ENCODE results near the gene ATXN7L1. TPM values are rescaled to one million over a fixed set of nuclear protein-coding genes. Genes with fewer than 3 reads are reported as not detected.

The ATXN7L1 gene
- total RNA-seq, 1 donor from 2014 or later = 3.7 TPM

DNA sequence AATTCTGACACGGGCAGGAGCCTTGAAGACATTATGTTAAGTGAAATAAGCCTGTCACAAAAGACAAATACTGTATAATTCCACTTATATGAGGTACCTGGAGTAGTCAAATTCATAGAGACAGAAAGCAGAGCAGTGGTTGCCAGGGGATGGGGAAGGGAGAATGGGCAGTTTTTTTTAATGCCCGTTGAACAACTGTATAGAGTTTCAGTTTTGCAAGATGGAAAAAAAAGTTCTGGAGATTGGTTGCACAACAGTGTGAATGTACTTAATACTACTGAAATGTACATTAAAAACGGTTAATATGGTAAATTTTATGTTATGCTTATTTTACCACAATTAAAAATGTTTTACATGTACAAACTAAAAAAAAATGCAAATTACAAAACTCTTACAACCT lies 231.5 kb downstream of the ATXN7L1 start:
- DNase-seq (no peak), ATAC-seq (no peak)
- intact Hi-C loops (cut with micrococcal nuclease) = no loop called here

DNA sequence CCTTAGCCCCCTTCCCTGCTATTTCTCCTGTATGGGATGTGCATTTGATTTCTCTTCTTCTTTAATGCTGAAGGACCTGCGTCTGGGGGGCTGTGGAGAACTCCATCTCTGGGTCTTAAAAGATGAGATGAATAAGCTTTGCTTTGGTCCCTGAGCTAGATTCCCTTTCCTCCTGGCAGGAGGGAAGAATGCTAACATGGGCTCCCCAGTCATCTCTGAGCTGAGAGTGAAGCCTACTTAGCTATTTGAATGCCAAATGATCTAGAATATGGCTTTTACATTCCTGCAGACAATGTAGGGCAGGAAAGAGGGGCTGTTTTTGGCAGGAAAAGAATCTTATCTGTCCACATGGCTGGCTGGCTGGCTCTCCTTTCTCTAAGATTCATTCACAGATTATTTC lies 232.5 kb downstream of the ATXN7L1 start:
- no peak for DNase-seq
- intact Hi-C loops (cut with micrococcal nuclease) = no loop called here

DNA sequence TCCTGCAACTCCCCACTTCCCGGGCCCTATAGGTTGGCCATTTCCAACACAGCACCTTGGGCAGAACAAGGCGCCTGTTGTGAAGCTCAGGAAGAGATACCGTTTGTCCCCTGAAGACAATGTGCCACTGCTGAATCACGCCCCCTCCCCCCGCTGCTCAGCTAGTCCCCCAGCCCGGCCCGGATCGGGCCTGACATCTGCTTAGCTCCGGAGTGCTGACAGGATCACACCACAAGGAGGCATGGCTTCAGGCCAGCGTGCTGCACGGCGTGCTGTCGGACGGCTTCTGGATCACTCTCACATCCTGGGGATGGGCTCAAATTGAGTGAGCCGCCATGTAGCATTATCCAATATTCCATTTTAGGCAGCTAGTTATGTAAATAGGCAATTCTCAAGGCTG lies 233.0 kb downstream of the ATXN7L1 start:
- DNase-seq (peak; percentile 77), ATAC-seq (peak; percentile 91)
- intact Hi-C loops (cut with micrococcal nuclease) = no loop called here

More for the DNA sequence above, 232.5 kb downstream of the ATXN7L1 start:
- no peak for ATAC-seq

DNA sequence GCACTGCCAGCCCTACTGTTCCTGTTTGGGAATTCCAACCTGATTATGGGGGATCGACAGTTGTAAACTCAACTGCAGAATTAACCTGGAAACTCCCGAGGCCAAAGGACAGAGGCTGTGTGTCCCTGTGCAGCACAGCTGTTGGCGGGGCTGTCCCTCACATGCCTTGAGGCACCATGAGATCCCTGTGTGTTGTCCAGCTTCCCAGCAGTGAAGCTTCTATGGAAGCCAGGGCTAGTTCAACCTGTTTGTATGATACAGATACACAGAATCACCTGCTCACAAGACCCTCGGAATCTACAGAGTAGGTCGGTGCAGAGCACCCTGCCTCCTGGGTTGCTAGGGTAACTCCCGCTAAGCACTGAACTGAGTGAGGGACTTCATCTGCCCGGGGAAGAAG lies 234.1 kb downstream of the ATXN7L1 start:
- no peak for ATAC-seq
- no peak for DNase-seq
- intact Hi-C loops (cut with micrococcal nuclease) = no loop called here

DNA sequence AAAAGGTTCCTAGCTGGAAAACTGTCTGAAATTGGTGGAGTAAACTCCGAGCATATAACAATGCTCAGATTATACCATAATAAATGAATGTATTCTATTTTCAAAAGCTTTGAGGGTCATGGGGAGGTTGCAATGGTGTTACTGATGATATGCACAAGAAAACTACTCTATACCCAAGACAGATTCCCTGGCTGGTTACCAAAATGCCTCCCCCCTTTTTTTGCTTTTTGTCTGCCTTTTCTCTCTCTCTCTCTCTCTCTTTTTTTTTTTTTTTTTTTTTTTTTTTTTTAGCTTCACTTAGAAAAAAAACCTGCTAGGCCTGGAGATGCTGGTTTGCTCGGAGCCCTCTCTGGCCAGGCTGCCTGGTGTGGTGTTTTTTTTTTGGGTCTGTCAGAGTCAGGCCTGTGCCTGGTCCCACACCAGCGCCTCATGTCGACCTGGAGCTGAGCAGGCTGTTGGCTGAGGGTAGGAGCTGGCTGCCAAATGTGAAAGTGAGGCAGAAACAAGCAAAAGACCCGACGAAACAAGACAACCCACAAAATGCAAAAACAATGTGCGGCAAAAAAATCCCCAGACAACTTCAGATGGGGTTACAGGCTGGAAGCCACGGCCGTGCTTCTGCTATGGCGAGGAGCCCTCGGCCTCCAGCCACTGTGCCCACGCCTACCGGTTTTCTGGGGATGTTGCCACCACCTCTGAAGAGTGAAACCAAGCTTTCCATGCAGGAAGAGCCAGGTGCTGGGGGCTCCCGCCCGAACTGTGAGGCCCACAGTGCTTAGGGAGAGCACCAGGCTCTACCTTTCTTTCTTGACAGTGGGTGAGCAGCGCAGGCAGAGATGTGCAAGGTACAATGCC lies 235.2 kb downstream of the ATXN7L1 start:
- ATAC-seq = no peak
- no peak for DNase-seq

DNA sequence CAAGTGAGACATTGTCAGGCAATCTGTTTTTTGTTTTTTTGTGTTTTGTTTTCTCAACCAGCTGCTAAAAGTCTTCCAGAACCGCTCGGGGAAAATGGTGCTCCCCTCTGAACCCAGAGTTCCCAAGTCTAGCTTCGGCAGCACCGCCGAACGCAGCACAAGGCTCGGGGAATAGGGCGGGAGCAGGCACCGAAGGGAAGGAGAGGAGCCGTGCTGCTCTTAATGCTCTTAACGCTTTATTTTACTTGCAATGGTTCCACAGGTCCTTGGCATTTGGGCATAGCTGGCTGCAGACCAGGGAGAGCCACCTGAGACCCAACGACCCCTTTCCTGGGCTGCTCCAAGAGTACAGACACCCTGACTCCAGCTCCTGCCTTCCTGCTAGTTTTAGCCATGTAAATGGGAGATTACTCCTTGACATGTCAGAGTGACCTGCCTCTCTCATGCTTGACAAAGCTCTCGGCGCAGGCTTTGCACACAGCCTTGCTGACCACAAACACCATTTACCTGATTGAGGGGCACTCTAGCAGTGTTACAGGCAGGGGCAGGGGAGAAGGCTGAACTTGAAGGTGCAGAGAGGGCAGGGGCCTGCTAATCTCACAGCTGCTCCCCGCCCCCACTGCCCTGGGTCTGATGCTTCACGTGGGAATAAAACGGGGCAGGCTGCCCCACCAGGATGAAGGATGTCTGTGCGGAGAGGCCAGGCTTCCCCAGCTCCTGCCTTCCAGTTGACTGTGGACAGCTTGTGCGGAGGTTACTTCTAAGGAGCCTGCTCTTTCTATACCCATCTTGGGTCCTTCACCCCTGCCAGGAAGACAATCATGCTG lies 236.5 kb downstream of the ATXN7L1 start:
- no peak for ATAC-seq
- intact Hi-C loops (cut with micrococcal nuclease) = no loop called here
- no peak for DNase-seq

More for the DNA sequence above, 235.2 kb downstream of the ATXN7L1 start:
- intact Hi-C loops (cut with micrococcal nuclease) = no loop called here

DNA sequence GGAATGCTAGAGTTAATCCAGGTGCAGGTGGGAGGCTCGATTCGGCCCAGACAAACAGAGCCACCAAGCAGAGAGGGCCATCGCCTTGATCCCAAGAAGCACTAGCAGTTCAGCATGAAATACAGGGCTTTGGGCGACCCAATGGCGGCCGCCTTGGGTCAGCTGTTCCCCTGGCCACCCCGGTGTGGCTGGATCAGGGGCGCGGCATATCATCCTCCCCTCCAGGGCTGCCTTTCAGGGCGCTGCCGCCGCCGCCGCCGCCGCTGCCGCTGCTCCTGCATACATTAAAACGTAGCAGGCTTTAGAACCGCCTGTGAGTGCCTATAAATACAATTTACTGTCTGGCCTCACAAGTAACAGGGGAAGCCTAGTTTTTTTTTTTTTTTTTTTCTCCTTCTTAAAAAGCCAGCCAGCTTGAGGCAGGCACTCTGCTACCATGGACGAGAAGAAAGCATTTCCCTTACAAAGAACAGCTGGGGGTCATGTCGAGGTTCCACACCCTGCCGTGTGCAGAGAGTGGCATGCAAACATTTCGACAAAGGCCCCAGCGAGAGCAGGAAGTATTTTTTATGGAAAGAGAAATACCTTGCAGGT lies 237.4 kb downstream of the ATXN7L1 start:
- no peak for ATAC-seq
- DNase-seq = no peak
- intact Hi-C loops (cut with micrococcal nuclease) = no loop called here

DNA sequence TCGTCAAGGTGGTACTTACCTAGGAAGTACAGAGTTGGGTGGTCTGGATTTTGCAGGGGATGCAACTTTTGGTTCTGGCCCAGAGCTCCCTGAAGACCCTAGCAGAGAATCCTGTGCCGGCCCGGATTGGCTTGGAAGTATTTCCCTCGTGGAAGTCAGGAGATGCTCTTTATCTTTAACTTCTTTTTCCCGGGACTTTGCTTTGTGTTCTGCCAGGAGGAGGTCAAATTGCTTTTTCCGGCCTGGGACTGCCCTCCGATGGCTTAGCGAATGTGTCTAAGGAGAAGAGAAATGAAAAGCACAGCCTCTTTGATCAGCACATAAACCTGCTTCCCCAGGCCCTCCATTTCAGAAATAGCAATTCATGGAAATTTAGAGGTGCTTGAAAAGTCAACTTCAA lies 238.1 kb downstream of the ATXN7L1 start:
- no peak for DNase-seq
- no peak for ATAC-seq
- intact Hi-C loops (cut with micrococcal nuclease) = no loop called here

DNA sequence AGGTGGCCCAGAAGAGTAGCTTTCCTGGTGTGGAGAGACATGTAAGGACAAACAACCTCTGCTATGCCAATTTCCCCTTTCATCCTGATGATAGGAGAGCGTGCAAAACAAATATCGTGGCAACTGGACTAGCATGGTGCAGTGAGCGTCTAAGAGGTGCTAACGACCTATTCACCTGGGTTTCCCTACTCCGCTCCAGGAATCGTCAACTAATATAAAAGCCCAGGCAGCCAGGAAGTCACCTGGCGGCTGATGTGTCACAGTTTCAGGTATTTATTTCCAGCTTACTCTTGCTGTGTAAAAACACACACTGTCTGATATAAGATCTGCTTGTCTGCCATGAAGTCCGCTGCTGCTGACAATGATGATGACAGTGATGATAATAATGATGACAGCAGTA lies 238.6 kb downstream of the ATXN7L1 start:
- intact Hi-C loops (cut with micrococcal nuclease) = no loop called here
- ATAC-seq (no peak), DNase-seq (no peak)

DNA sequence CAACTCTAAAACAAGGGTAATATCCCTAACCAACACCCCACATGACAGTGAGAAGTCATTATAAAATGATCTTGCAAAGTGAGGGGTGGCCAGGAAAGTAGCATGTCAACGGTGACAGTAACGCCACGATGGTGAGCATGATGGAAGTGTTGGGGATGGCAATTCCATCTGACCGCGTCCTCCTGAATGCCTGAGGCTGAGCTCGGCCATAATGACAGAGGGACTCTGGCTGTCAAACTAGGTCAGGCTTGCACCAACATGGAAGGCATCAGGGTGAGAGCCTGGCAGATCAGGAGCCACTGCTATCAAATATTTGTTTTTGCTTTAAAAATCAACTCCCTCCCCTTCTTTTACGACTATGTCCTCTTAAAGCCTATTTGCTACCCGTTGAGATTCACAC lies 239.4 kb downstream of the ATXN7L1 start:
- no peak for ATAC-seq
- intact Hi-C loops (cut with micrococcal nuclease) = no loop called here
- DNase-seq = no peak

DNA sequence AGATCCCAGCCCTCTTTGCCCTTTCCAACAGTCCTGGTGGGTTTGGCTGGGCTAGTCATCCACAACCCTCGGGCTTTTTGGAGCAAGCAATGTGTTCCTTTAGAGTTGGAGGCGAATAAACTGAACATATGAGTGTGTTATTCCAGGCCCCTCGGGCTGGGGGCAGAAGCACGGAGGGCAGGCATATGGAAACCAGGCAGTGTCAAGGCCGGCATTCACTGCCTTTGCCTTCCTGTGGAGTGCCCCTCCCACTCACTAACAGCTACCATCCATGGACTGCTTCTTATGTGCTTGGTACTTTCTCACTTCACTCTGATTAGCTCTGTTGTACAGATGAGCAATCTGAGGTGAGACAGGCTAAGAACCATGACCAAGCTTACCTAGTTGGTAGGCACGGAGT lies 241.2 kb downstream of the ATXN7L1 start:
- DNase-seq = no peak
- intact Hi-C loops (cut with micrococcal nuclease) = no loop called here
- ATAC-seq = no peak

DNA sequence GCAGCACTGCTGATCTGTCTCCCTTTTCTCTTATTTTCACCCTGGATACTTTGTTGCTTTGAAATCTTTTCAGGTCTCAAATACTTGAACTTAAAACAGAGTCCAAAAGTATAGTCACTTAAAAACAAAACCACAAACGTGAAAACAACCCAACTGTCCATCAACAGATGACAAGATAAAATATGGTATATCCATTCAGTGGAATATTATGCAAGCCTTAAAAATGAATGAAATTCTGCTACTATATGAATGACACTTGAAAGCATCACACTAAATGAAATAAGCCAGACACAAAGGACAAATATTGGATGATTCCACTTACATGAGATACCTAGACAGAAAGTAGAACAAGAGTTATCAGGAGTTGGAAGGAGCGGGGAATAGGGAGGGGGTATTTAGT lies 250.4 kb downstream of the ATXN7L1 start:
- intact Hi-C loops (cut with micrococcal nuclease) = no loop called here
- ATAC-seq = no peak
- DNase-seq = no peak

DNA sequence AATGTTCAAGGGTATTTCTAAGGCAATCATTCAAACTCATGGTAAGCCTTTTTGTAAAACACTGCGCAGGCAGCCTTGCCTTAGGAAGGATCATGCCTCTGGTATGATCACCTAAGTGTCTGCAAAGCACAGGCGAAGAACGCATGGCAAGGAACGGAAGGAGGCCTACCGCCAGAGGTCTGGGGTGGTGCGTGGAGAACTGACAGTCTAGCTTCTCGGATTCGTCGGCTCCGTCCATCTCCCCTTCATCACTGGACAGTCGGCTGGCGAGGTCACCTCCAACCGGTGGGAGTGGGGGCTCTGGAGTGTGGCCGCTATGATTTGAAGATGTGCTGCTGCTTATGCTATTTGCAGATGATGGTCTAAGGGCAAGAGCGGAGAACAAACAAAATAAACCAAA lies 252.5 kb downstream of the ATXN7L1 start:
- intact Hi-C loops (cut with micrococcal nuclease) = no loop called here
- DNase-seq (no peak), ATAC-seq (no peak)

DNA sequence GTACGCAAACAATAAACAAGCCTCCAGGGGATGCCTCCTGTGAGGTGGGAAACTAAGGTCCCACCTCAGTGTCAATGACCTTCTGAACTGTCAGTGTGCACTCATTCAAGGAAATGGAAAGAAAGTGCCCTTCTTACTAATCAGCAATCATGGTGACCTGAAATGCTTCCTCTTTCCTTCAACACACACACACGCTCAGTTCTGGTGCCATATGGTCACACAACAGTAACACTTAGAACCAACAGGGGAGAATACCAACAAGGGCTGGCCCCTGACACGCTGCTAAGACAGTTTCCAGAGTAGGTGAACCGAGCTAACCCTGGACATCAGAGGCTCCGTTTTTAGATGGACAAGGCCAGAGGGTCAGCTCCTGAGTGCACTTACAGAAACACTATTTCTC lies 253.0 kb downstream of the ATXN7L1 start:
- DNase-seq (no peak), ATAC-seq (no peak)
- intact Hi-C loops (cut with micrococcal nuclease) = no loop called here

DNA sequence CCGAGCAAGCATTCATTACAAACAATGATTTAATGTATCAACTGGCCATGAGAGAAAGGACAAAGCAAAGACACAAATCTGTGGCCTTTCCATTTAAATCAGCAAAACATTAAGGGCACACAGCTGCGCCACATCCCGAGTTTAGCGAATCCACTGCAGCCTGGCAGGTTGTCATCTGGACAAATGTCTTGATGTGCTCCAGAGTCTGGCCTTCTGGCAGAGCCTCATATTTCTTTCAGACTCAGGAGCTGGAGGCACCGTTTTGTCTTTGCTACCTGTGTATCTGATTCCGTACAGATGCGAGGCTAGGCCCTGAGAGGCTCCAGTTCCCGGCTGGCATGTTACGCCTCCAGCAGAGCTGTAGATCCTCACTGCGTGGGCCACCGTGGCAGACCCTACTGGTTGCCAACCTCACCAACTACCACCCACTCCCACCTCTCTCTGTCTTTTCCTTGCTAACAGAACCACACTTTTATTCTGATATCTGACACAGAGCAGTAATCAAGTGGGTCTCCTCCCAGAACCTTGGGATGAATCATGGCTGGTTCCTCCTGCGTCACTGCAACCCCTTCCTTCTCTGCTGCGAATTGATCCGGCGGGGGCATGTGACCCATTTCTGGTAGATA lies 254.2 kb downstream of the ATXN7L1 start:
- DNase-seq (no peak), ATAC-seq (no peak)
- intact Hi-C loops (cut with micrococcal nuclease) = no loop called here

DNA sequence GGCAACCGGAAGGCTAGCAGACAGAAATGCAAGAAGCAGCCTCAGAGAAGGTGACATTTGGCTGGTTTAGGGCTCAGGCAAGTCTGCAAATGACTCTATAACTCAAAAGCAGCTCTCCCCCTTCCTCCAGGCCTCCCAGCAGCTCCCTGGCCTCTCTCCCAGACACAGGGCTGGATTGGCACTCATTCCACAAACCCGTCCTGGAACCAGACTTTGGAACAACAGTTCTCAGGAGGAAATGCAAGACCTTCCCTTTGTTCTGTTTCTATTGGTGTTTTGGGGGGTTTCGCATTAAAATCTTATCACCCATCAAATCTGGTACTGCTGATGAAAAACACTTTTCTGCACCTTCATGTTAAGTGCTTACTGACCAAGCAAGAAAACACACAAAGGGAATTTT lies 254.8 kb downstream of the ATXN7L1 start:
- peak; percentile 67 for DNase-seq
- peak; percentile 93 for ATAC-seq
- intact Hi-C loops (cut with micrococcal nuclease) = no loop called here

DNA sequence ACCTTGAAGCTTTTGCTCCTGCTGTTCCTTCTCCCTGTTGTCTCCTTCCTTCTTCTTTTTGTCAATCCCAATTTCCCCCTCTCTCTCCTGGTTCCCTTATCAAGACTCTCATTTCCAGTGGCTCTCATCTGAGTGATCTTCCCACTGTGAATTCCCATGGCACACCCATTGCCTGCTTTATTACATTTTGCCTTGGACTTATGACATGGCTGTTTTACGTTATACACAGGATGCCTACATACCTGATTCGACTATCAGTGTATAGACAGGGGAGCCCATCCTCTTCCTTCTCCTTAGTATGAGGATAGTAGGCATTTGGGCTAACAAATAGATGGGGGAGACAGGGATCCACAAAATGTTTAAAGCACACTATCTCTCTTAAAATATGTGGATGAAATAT lies 255.2 kb downstream of the ATXN7L1 start:
- no peak for ATAC-seq
- no peak for DNase-seq
- intact Hi-C loops (cut with micrococcal nuclease) = no loop called here

DNA sequence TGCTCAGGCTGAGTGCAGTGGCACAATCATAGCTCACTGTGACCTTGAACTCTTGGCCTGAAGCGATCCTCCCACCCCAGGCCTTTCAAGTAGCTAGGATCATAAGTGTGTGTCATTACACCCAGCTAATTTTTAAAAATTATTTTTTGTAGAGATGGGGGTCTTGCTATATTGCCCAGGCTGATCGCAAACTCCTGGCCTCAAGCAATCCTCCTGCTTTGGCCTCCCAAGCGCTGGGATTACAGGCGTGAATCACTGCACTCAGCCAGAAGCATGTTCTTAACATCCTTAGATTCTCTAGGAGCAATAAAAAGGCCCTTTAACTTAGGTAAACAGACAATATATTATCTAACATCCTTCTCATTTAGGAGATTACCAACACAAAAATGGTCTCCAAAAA lies 256.8 kb downstream of the ATXN7L1 start:
- DNase-seq (no peak), ATAC-seq (no peak)
- intact Hi-C loops (cut with micrococcal nuclease) = no loop called here

DNA sequence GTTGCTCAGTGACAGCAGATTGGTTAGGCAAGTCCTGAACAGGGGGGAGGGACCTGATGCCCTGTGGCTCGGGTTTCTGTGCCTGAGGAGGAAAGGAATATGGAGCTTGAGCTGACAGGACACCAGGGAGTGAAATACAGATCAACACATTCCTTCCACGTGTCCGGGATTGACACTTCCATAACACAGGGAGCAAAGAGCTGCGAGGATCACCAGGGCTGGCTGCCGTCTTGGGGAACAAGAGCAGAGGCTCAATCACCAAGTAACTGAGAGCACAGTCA lies 258.4 kb downstream of the ATXN7L1 start:
- DNase-seq = no peak
- intact Hi-C loops (cut with micrococcal nuclease) = no loop called here
- ATAC-seq = no peak
